ENCODE data around the gene BRD3OS. TPM values are rescaled to one million over a fixed set of nuclear protein-coding genes. Genes with fewer than 3 reads are reported as not detected.

The BRD3OS gene
- total and polyA plus RNA-seq, 2 experiments from 2014 or later = 9.2 to 16.0 TPM

GRCh38 chr9:133979921-133980863 lies 45.1 kb upstream of the BRD3OS start:
- no peak for TF ChIP-seq REST (IDR thresholded peaks at IDR 0.05; ENCODE audit: unreplicated experiment)
- no peak for TF ChIP-seq POLR2AphosphoS5 (IDR thresholded peaks at IDR 0.05; ENCODE audit: low read depth)
- TF ChIP-seq JUNB (IDR thresholded peaks at IDR 0.05; ENCODE audit: unreplicated experiment) = no peak
- no peak for TF ChIP-seq ZNF462 (CRISPR knock-in tag; IDR thresholded peaks at IDR 0.05)
- TF ChIP-seq EZH2phosphoT487 (IDR thresholded peaks at IDR 0.05; ENCODE audit: unreplicated experiment) = no peak
- no peak for TF ChIP-seq NANOG (IDR thresholded peaks at IDR 0.05; ENCODE audit: borderline replicate concordance)
- no peak for TF ChIP-seq CREB1 (CRISPR knock-in tag; IDR thresholded peaks at IDR 0.05; ENCODE audit: low read depth)
- Histone ChIP-seq H3K36me3 (ENCODE audit: insufficient read depth) (no peaks in the 10 kb centered on the region), H3K4me1 (ENCODE audit: insufficient read depth) (no peaks in the 10 kb centered on the region), H2AFZ (no peak overlapping the region), H3K4me3 (no peak overlapping the region), H3K27me3 (ENCODE audit: insufficient read depth) (no peaks in the 10 kb centered on the region), H3K79me2 (replicated peaks; ENCODE audit: insufficient read depth) (peaks cover 98% of the 10 kb centered on the region), H3F3A (replicated peaks; ENCODE audit: low read depth) (no peaks in the 10 kb centered on the region), H3K27ac (ENCODE audit: low read depth) (peak overlapping the region; percentile 59; the same call in 1 of the 2 replicates), H3K4me2 (no peak overlapping the region), H4K20me1 (replicated peaks; ENCODE audit: insufficient read depth) (peaks cover 9% of the 10 kb centered on the region), H3K9me2 (ENCODE audit: insufficient read depth) (no peaks in the 10 kb centered on the region)
- H3K4me3 Mint-ChIP-seq = no peak overlapping the region; the same call in 2 of the 3 replicates
- peaks cover 10% of the 10 kb centered on the region for H3K27me3 Mint-ChIP-seq (ENCODE audit: insufficient read depth, low read depth, poor library complexity)
- H3K4me1 Mint-ChIP-seq = peaks cover 29% of the 10 kb centered on the region
- H3K27ac Mint-ChIP-seq = no peak overlapping the region
- DNase-seq (ENCODE audit: low spot score) = no peak
- no peak for ATAC-seq
- H3K36me3 Mint-ChIP-seq (ENCODE audit: low read depth) = no peaks in the 10 kb centered on the region; the same call in 2 of the 3 replicates
- H3K9me3 Mint-ChIP-seq = no peaks in the 10 kb centered on the region
